T-cell (primary cell): ENCODE measurements around the gene GPR78. TPM values are rescaled to one million over a fixed set of nuclear protein-coding genes. Genes with fewer than 3 reads are reported as not detected.
"Not testable (repeated sequence)": the region's sequence is repeated elsewhere in the genome, so short reads cannot be mapped to it uniquely, and the experiment has no call there.

Experiments
- ATAC-seq, 4 experiments: fragments of 200-7000 bp in 3 of 4; fragments of 150-1000 bp in 1 of 4; cut with Tn5 transposase; replicated peaks in 1 of 4; 1 replicate in 3 of 4; 2 replicates in 1 of 4; pipeline ENCODE4 v1.10.0; 2021; ENCODE audit warnings: moderate library complexity in 3 of 4, mild to moderate bottlenecking in 2 of 4, moderate number of reproducible peaks in 1 of 4
- CTCF ChIA-PET, 2 donors: fragments of 300-600 bp; sonication (Branson Sonifier 250); formaldehyde crosslinking; loops; one replicate each; lab custom pipeline; 2022; ENCODE audit warnings: antibody characterized with exemption in 2 of 2; lab: Charles Lee
- POLR2A ChIA-PET, 2 donors: fragments of 300-600 bp; sonication (Branson Sonifier 250); formaldehyde crosslinking; loops; one replicate each; lab custom pipeline; 2022; ENCODE audit warnings: antibody characterized with exemption in 2 of 2; lab: Charles Lee
- DNase-seq, 35 experiments: peaks; one replicate each; pipeline versions ENCODE4 v3.0.0 to v3.0.0-alpha.2; 2013 to 2023
- H3K27ac ChIP-seq: one replicate; pipeline ENCODE4 v1.5.1; 2013; ENCODE audit warnings: low read length
- H3K27me3 ChIP-seq, 2 experiments: replicated peaks in 1 of 2; 1 replicate in 1 of 2; 2 replicates in 1 of 2; pipeline versions ENCODE4 v1.6.1 to v1.7.0; 2013; ENCODE audit warnings: low read length in 1 of 2, mixed read lengths in 1 of 2; ENCODE audit not compliant: control insufficient read depth in 2 of 2, insufficient read depth in 2 of 2; ENCODE audit errors: extremely low read depth in 1 of 2
- H3K36me3 ChIP-seq, 2 donors: 1 replicate in 1 of 2; 2 replicates in 1 of 2; pipeline versions ENCODE4 v1.6.1 to v1.7.0; 2013; ENCODE audit warnings: low read length in 1 of 2; ENCODE audit not compliant: control insufficient read depth in 2 of 2, insufficient read depth in 1 of 2; ENCODE audit errors: extremely low read depth in 1 of 2
- H3K4me1 ChIP-seq, 2 experiments: 1 replicate in 1 of 2; 2 replicates in 1 of 2; pipeline versions ENCODE4 v1.6.1 to v1.7.0; 2013; ENCODE audit warnings: low read length in 2 of 2, mixed read lengths in 1 of 2; ENCODE audit not compliant: insufficient read depth in 2 of 2, control insufficient read depth in 1 of 2; ENCODE audit errors: extremely low read depth in 1 of 2
- H3K4me3 ChIP-seq, 2 donors: 1 replicate in 1 of 2; 2 replicates in 1 of 2; pipeline versions ENCODE4 v1.5.1 to v1.7.0; 2013; ENCODE audit warnings: mild to moderate bottlenecking in 2 of 2, low read length in 1 of 2, moderate library complexity in 1 of 2; ENCODE audit not compliant: control insufficient read depth in 1 of 2; ENCODE audit errors: extremely low read depth in 1 of 2
- H3K9me3 ChIP-seq: 2 replicates; pipeline ENCODE4 v1.7.0; 2013
- H3K27ac Mint-ChIP-seq, 2 donors: one replicate each; pipeline ENCODE4 v1.8.0; 2020 to 2021; ENCODE audit warnings: mild to moderate bottlenecking in 2 of 2, mixed read lengths in 2 of 2
- H3K27me3 Mint-ChIP-seq, 2 donors: one replicate each; pipeline ENCODE4 v1.8.0; 2021 to 2022; ENCODE audit warnings: mixed read lengths in 2 of 2
- H3K36me3 Mint-ChIP-seq: one replicate; pipeline ENCODE4 v1.8.0; 2021; ENCODE audit warnings: mixed read lengths
- H3K4me1 Mint-ChIP-seq, 3 donors: one replicate each; pipeline ENCODE4 v1.8.0; 2020 to 2022; ENCODE audit warnings: mixed read lengths in 3 of 3, mild to moderate bottlenecking in 1 of 3
- H3K4me3 Mint-ChIP-seq, 3 donors: one replicate each; pipeline ENCODE4 v1.8.0; 2020 to 2022; ENCODE audit warnings: mild to moderate bottlenecking in 3 of 3, mixed read lengths in 3 of 3, moderate library complexity in 3 of 3
- H3K9me3 Mint-ChIP-seq, 3 donors: one replicate each; pipeline ENCODE4 v1.8.0; 2020 to 2022; ENCODE audit warnings: mixed read lengths in 3 of 3
- WGBS: methylation state at CpG from one replicate; pipeline ENCODE4 v1.1.5; 2013; ENCODE audit warnings: missing lambda C conversion rate; ENCODE audit not compliant: insufficient coverage; 5-methylcytosine and 5-hydroxymethylcytosine counted together
- total RNA-seq, 35 experiments: library from RNA in 6 of 35; stranded (reverse) in 6 of 35; fragments of 120-200 nt in 1 of 35; gene quantifications; one replicate each; pipeline versions ENCODE4 v1.2.1 to v1.2.4 and lab custom pipeline; 2013 to 2026

GPR78 gene
- total RNA-seq, 5 donors from 2014 or later (not counting 1 experiment from before 2014, with no cell fraction given): not detected

- H3K27me3 ChIP-seq, H3K9me3 ChIP-seq, H3K9me3 Mint-ChIP-seq, H3K36me3 Mint-ChIP-seq, H3K27ac ChIP-seq, H3K4me1 ChIP-seq, H3K27me3 Mint-ChIP-seq, H3K4me1 Mint-ChIP-seq, CTCF ChIA-PET, H3K36me3 ChIP-seq, POLR2A ChIA-PET, DNase-seq, H3K27ac Mint-ChIP-seq, ATAC-seq, H3K4me3 Mint-ChIP-seq, H3K4me3 ChIP-seq: not testable (repeated sequence)
- no CpG with 5 or more reads among the region's 29 CpGs for WGBS
Observed at GRCh38 chr4:8624601-8625272, 44.5 kb downstream of the GPR78 start.

- H3K27me3 ChIP-seq, H3K4me3 Mint-ChIP-seq, POLR2A ChIA-PET, DNase-seq, H3K27ac ChIP-seq, H3K36me3 Mint-ChIP-seq, H3K4me1 Mint-ChIP-seq, H3K9me3 ChIP-seq, H3K9me3 Mint-ChIP-seq, H3K4me1 ChIP-seq, H3K27ac Mint-ChIP-seq, H3K27me3 Mint-ChIP-seq, H3K36me3 ChIP-seq, H3K4me3 ChIP-seq, CTCF ChIA-PET: not testable (repeated sequence)
- ATAC-seq: peak in 1 of 4 experiments; percentile 10
- no CpG with 5 or more reads among the region's 29 CpGs for WGBS
Observed at GRCh38 chr4:8630240-8630905, 50.2 kb downstream of the GPR78 start.

GRCh38 chr4:8631896-8632295 is 51.7 kb downstream of the GPR78 start:
- H3K27me3 ChIP-seq, CTCF ChIA-PET, H3K9me3 ChIP-seq, POLR2A ChIA-PET, H3K4me3 ChIP-seq, H3K4me3 Mint-ChIP-seq, H3K4me1 ChIP-seq, ATAC-seq, H3K9me3 Mint-ChIP-seq, H3K36me3 Mint-ChIP-seq, H3K4me1 Mint-ChIP-seq, H3K27ac ChIP-seq, H3K36me3 ChIP-seq, DNase-seq, H3K27me3 Mint-ChIP-seq, H3K27ac Mint-ChIP-seq: not testable (repeated sequence)
- no CpG with 5 or more reads among the region's 6 CpGs for WGBS

GRCh38 chr4:8634773-8635172 is 54.6 kb downstream of the GPR78 start:
- CTCF ChIA-PET, H3K36me3 Mint-ChIP-seq: not testable (repeated sequence)

GRCh38 chr4:8635897-8636554 is 55.8 kb downstream of the GPR78 start:
- H3K9me3 Mint-ChIP-seq, H3K27ac ChIP-seq, H3K36me3 Mint-ChIP-seq, H3K9me3 ChIP-seq, H3K4me1 Mint-ChIP-seq, POLR2A ChIA-PET, CTCF ChIA-PET, H3K4me3 Mint-ChIP-seq, ATAC-seq, DNase-seq, H3K4me1 ChIP-seq, H3K4me3 ChIP-seq, H3K27ac Mint-ChIP-seq, H3K36me3 ChIP-seq, H3K27me3 Mint-ChIP-seq, H3K27me3 ChIP-seq: not testable (repeated sequence)
- no CpG with 5 or more reads among the region's 29 CpGs for WGBS

More at GRCh38 chr4:8634773-8635172, 54.6 kb downstream of the GPR78 start:
- H3K27me3 Mint-ChIP-seq, H3K27ac Mint-ChIP-seq, POLR2A ChIA-PET, H3K27ac ChIP-seq, DNase-seq, H3K4me1 Mint-ChIP-seq, H3K9me3 Mint-ChIP-seq, H3K4me3 Mint-ChIP-seq, ATAC-seq, H3K9me3 ChIP-seq, H3K27me3 ChIP-seq, H3K36me3 ChIP-seq, H3K4me1 ChIP-seq, H3K4me3 ChIP-seq: not testable (repeated sequence)
- no CpG with 5 or more reads among the region's 11 CpGs for WGBS
